Aorta (tissue), 5 donors: Measurements from ENCODE around the gene BAD. TPM values are rescaled to one million over a fixed set of nuclear protein-coding genes. Genes with fewer than 3 reads are reported as not detected.

ENCODE experiments used
- ATAC-seq: fragments of 200-7000 bp; cut with Tn5 transposase; one replicate; pipeline ENCODE4 v1.9.1; 2022; ENCODE audit warnings: moderate library complexity; ENCODE audit not compliant: low FRiP score
- DNase-seq, 2 donors: peaks; one replicate each; pipeline ENCODE4 v3.0.0-alpha.2; 2020
- H3K27ac ChIP-seq, 2 donors: one replicate each; pipeline ENCODE4 v1.5.1; 2013; ENCODE audit warnings: low read length in 2 of 2, mild to moderate bottlenecking in 2 of 2, moderate library complexity in 2 of 2, control low read depth in 1 of 2, inconsistent platforms in 1 of 2, low read depth in 1 of 2
- H3K27me3 ChIP-seq, 2 donors: one replicate each; pipeline ENCODE4 v1.6.1; 2013; ENCODE audit warnings: control low read depth in 1 of 2, low read length in 1 of 2, mild to moderate bottlenecking in 1 of 2, moderate library complexity in 1 of 2; ENCODE audit not compliant: insufficient read depth in 2 of 2, control insufficient read depth in 1 of 2
- H3K36me3 ChIP-seq, 2 donors: one replicate each; pipeline ENCODE4 v1.6.1; 2013; ENCODE audit warnings: control low read depth in 1 of 2, low read length in 1 of 2, mild to moderate bottlenecking in 1 of 2; ENCODE audit not compliant: insufficient read depth in 2 of 2, control insufficient read depth in 1 of 2
- H3K4me1 ChIP-seq, 2 donors: one replicate each; pipeline ENCODE4 v1.6.1; 2013; ENCODE audit warnings: low read length in 2 of 2, control low read depth in 1 of 2, mild to moderate bottlenecking in 1 of 2, moderate library complexity in 1 of 2; ENCODE audit not compliant: insufficient read depth in 2 of 2, control insufficient read depth in 1 of 2
- H3K4me3 ChIP-seq, 2 donors: one replicate each; pipeline ENCODE4 v1.5.1; 2013; ENCODE audit warnings: low read length in 2 of 2, control low read depth in 1 of 2, mild to moderate bottlenecking in 1 of 2
- H3K9me3 ChIP-seq: one replicate; pipeline ENCODE4 v1.6.1; 2013; ENCODE audit warnings: mild to moderate bottlenecking, low read length; ENCODE audit not compliant: control insufficient read depth
- WGBS, 2 donors: extraction: QIAGEN DNeasy Blood & Tissue Kit; methylation state at CpG; one replicate each; pipeline ENCODE4 v1.1.7; 2013; 5-methylcytosine and 5-hydroxymethylcytosine counted together
- intact Hi-C, 2 donors: fragments of 100-400 bp; cut with DNase I; formaldehyde crosslinking; loops; one replicate each; pipeline versions ENCODE4 v1.14.2 to v1.15.0; 2022
- polyA plus RNA-seq, 2 donors: library from polyadenylated mRNA; stranded (reverse); fragments of 200-250 nt; gene quantifications; one replicate each; pipeline ENCODE4 v1.2.3, GENCODE V29; 2013
- total RNA-seq, 2 donors: library from RNA; stranded (reverse); fragmentation: NEBNext Ultra II Directional; extraction: Animal tissue kit (Norgen Biotek cat#: 25700); gene quantifications; one replicate each; pipeline ENCODE4 v1.2.1, GENCODE V29; 2021
- donor health status: healthy with polysubstance abuse.
- donor health status: Bipolar disorder and iron deficiency.
- donor health status: DM: no; HTN: no; CAD: no.
- donor health status: DM: no; HTN: no; CAD: no.
- donor health status: DM: yes; HTN: yes; CAD: no.

BAD gene
- total and polyA plus RNA-seq, 4 donors: 47.2 to 119 (median 67.6) TPM

DNA sequence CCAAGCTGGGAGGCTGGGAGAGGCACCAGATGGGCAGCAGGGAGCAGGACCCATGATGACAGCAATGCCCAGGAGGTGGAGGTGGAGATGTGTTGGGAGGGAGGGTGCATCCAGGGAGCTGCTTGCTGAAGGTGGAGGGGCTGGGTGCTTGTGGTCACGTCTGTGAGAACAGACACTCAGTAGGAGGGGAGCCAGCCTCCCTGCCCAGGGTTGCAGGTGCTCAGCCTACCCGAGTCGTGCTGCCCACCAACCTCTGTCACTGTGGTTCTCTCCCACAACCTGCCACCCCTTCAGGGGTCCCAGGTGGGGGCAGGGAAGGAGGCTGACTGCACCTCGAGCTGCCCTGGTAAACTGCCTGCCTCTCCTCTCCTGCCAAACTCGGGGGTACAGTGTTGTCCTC is 38.9 kb upstream of the BAD start:
- no peaks in the 10 kb centered on the region for H3K36me3 ChIP-seq
- no peak for DNase-seq
- ATAC-seq: no peak
- no peak overlapping the region for H3K4me3 ChIP-seq
- no peak overlapping the region for H3K27ac ChIP-seq
- no peaks in the 10 kb centered on the region for H3K27me3 ChIP-seq
- intact Hi-C loops: no loop called here
- WGBS, 2 donors: 68 to 74% methylated on average over 5 of the region's 5 CpGs
- H3K9me3 ChIP-seq: no peaks in the 10 kb centered on the region
- H3K4me1 ChIP-seq: no peaks in the 10 kb centered on the region

- Histone ChIP-seq H3K27ac (no peak overlapping the region), H3K27me3 (no peaks in the 10 kb centered on the region), H3K36me3 (no peaks in the 10 kb centered on the region), H3K4me1 (no peaks in the 10 kb centered on the region), H3K4me3 (no peak overlapping the region), H3K9me3 (no peaks in the 10 kb centered on the region)
- intact Hi-C loops: no loop called here
- DNase-seq (no peak), ATAC-seq (no peak)
- 80 to 81% methylated on average over 7 of the region's 7 CpGs for WGBS, 2 donors
Measured at GRCh38 chr11:64322925-64323260, 38.4 kb upstream of the BAD start.

DNA sequence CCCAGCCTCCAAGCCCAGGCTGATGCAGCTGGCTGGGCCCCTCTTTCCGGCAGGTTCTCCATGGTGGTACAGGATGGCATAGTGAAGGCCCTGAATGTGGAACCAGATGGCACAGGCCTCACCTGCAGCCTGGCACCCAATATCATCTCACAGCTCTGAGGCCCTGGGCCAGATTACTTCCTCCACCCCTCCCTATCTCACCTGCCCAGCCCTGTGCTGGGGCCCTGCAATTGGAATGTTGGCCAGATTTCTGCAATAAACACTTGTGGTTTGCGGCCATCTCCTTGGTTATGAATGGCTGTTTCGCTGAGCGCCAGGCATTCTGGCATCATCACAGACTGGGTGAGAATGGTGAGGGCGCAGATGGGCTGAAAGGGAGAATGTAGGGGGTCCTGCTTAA is 37.1 kb upstream of the BAD start:
- no peak for ATAC-seq
- no peak overlapping the region for H3K4me3 ChIP-seq
- H3K27ac ChIP-seq: no peak overlapping the region
- no peaks in the 10 kb centered on the region for H3K4me1 ChIP-seq
- intact Hi-C loops: no loop called here
- WGBS, 2 donors: 90 to 91% methylated on average over 5 of the region's 5 CpGs
- no peaks in the 10 kb centered on the region for H3K27me3 ChIP-seq
- no peaks in the 10 kb centered on the region for H3K36me3 ChIP-seq
- H3K9me3 ChIP-seq: no peaks in the 10 kb centered on the region
- DNase-seq: no peak

DNA sequence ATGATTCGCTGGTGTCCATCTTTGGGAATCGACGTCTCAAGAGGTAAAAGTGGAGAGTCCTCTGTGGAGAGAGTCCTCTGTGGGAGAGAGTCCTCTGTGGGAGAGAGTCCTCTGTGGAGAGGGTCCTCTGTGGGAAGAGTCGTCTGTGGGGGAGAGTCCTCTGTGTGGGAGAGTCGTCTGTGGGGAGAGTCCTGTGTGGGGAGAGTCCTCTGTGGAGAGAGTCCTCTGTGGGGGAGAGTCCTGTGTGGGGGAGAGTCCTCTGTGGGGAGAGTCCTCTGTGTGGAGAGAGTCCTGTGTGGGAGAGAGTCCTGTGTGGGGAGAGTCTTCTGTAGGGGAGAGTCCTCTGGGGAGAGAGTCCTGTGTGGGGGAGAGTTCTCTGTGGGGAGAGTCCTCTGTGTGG is 36.6 kb upstream of the BAD start:
- H3K4me1 ChIP-seq: no peaks in the 10 kb centered on the region
- DNase-seq: no peak
- H3K9me3 ChIP-seq: no peaks in the 10 kb centered on the region
- ATAC-seq: no peak
- no peaks in the 10 kb centered on the region for H3K27me3 ChIP-seq
- no peaks in the 10 kb centered on the region for H3K36me3 ChIP-seq
- intact Hi-C loops: no loop called here
- H3K4me3 ChIP-seq: no peak overlapping the region
- WGBS, 2 donors: 84 to 85% methylated on average over 5 of the region's 5 CpGs
- no peak overlapping the region for H3K27ac ChIP-seq

DNA sequence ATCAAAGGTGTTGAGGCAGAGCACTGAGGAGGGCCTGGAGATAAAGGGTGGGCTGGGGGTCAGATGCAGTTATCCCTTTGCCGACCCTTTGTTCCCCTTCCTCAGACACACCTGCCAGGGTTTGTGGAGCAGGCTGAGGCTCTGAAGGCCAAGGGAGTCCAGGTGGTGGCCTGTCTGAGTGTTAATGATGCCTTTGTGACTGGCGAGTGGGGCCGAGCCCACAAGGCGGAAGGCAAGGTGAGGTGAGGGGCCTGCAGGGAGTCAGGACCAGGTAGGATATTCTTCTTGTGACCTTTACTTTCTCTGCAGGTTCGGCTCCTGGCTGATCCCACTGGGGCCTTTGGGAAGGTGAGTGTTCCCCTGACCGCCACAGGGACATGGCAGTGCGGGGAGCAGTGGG is 36.1 kb upstream of the BAD start:
- DNase-seq (no peak), ATAC-seq (no peak)
- WGBS, 2 donors: 94 to 97% methylated on average over 7 of the region's 7 CpGs
- Histone ChIP-seq H3K36me3 (no peaks in the 10 kb centered on the region), H3K4me3 (no peak overlapping the region), H3K27ac (no peak overlapping the region), H3K9me3 (no peaks in the 10 kb centered on the region), H3K27me3 (no peaks in the 10 kb centered on the region), H3K4me1 (no peaks in the 10 kb centered on the region)
- intact Hi-C loops: no loop called here

DNA sequence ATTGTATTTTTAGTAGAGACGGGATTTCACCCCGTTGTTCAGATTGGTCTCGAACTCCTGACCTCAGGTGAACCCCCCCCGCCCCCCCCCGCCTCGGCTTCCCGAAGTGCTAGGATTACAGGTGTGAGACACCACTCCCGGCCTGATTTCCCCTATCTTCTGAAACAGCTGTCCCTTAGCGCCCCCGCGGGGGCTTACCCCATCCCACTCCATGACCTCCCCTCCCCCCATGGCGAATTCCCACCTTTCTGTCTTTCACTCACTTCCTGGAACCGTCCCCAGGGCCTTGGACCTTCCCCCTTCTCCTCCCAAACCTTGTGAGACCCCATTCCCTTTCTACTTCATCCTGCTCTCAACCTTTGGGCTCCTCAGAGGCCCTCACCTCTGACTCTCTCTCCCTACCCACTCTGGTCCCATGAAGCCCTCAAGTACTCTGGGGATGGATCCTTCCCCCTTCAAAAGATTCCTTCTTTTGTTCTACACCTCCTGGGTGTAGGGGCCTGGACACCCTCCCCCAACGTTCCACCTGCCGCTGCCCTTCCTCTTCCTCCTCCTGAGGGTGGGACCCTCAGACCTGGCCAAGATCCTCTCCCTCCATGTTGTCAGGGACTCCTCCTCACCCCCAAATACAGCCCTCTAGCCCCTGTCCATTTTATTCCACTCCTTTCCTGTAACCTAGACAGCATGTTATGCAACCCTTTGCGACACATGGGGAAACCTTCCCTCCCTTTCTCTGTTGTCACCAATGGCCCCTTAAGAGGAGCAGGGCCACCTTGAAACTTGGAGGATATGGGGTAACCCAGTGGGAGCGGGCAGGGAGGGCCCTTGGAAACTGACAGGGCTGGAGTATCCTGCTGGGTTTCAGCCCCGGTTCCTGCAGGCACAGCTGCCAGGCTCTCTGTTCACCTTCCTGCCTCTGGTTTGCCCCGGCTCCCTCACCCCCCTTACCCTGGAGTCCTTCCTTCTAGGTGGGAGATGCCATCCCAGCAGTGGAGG is 34.6 kb upstream of the BAD start:
- DNase-seq: no peak

GRCh38 chr11:64317961-64318765 is 33.7 kb upstream of the BAD start, which contains the start of gene PRDX5:
TSS of gene PRDX5 (plus strand) at chr11:64318121. CDS start at chr11:64318216, 95 bp downstream.
- intact Hi-C loops: loop anchor here (1.0 to 5.0 kb wide), 2 partner anchors 37 to 39 kb away; partner anchors contain the start of gene RPS6KA4 (in 1 of the 2)
- Histone ChIP-seq H3K36me3 (no peaks in the 10 kb centered on the region), H3K27ac (peak within 1 kb of the TSS; percentile 32 to 85), H3K4me3 (peak within 1 kb of the TSS; percentile 56 to 65), H3K27me3 (no peaks in the 10 kb centered on the region), H3K4me1 (no peaks in the 10 kb centered on the region), H3K9me3 (no peaks in the 10 kb centered on the region)
- WGBS, 2 donors: 1% methylated on average over 56 to 61 of the region's 61 CpGs
- ATAC-seq (peak; percentile 94), DNase-seq (peak; percentile 98)

More for the DNA sequence above, 34.6 kb upstream of the BAD start:
- Histone ChIP-seq H3K4me3 (peak overlapping the region; percentile 43 to 65), H3K9me3 (no peaks in the 10 kb centered on the region), H3K27ac (peak overlapping the region in 1 of 2 donors; percentile 10), H3K4me1 (no peaks in the 10 kb centered on the region), H3K27me3 (no peaks in the 10 kb centered on the region), H3K36me3 (no peaks in the 10 kb centered on the region)
- ATAC-seq: no peak
- WGBS, 2 donors: 28 to 29% methylated on average over 19 of the region's 19 CpGs
- intact Hi-C loops: loop anchor here (1.0 to 5.0 kb wide), 2 partner anchors 36 to 38 kb away; partner anchors contain the start of gene RPS6KA4 (in 1 of the 2)

- Histone ChIP-seq H3K36me3 (no peaks in the 10 kb centered on the region), H3K4me3 (peak within 1 kb of the TSS; percentile 56 to 65), H3K27ac (peak within 1 kb of the TSS; percentile 32 to 85), H3K9me3 (no peaks in the 10 kb centered on the region), H3K4me1 (no peaks in the 10 kb centered on the region), H3K27me3 (no peaks in the 10 kb centered on the region)
- WGBS, 2 donors: 0% methylated on average over 43 of the region's 43 CpGs
- ATAC-seq (peak; percentile 92), DNase-seq (peak; percentile 96 to 97)
- intact Hi-C loops: loop anchor here in 1 of 2 donors (5.0 kb wide), 1 partner anchor 40 kb away; the partner anchor contains the start of gene RPS6KA4
Measured at GRCh38 chr11:64317325-64317960, 33.0 kb upstream of the BAD start, which contains the start of gene TRMT112. TSS of gene TRMT112 (minus strand) at chr11:64317559. CDS start at chr11:64317526, 33 bp downstream.
